Naive thymus-derived CD4-positive, alpha-beta T cell (primary cell): ENCODE measurements around the gene EDC4. TPM values are rescaled to one million over a fixed set of nuclear protein-coding genes. Genes with fewer than 3 reads are reported as not detected.

Source experiments
- ATAC-seq: fragments of 150-1000 bp; cut with Tn5 transposase; 2 replicates; pipeline ENCODE4 v1.10.0; 2021; ENCODE audit warnings: mild to moderate bottlenecking, moderate library complexity
- CTCF ChIA-PET: fragments of 350-600 bp; sonication (Branson Sonifier 250); formaldehyde crosslinking; loops from one replicate; lab custom pipeline; 2021; ENCODE audit warnings: antibody characterized with exemption; lab: Charles Lee
- POLR2A ChIA-PET: fragments of 350-600 bp; sonication (Branson Sonifier 250); formaldehyde crosslinking; loops from one replicate; lab custom pipeline; 2021; ENCODE audit warnings: antibody characterized with exemption, inconsistent platforms; lab: Charles Lee
- DNase-seq, 9 donors: peaks; one replicate each; pipeline versions ENCODE4 v3.0.0 to v3.0.0-alpha.2; 2020 to 2022; ENCODE audit warnings: mixed read lengths in 1 of 9
- H3K27ac ChIP-seq: one replicate; pipeline ENCODE4 v1.7.0; 2013; ENCODE audit warnings: mild to moderate bottlenecking, low read depth, low read length, moderate library complexity
- H3K27me3 ChIP-seq, 2 donors: one replicate each; pipeline ENCODE4 v1.7.0; 2013; ENCODE audit warnings: low read length in 2 of 2, mild to moderate bottlenecking in 2 of 2, moderate library complexity in 2 of 2; ENCODE audit not compliant: control insufficient read depth in 2 of 2, insufficient read depth in 2 of 2
- H3K36me3 ChIP-seq, 3 experiments: 1 replicate in 2 of 3; 2 replicates in 1 of 3; pipeline ENCODE4 v1.7.0; 2013; ENCODE audit warnings: low read length in 3 of 3, mild to moderate bottlenecking in 3 of 3, moderate library complexity in 1 of 3; ENCODE audit not compliant: insufficient read depth in 3 of 3, control insufficient read depth in 2 of 3
- H3K4me1 ChIP-seq, 2 donors: one replicate each; pipeline ENCODE4 v1.7.0; 2013; ENCODE audit warnings: low read length in 2 of 2, mild to moderate bottlenecking in 2 of 2, moderate library complexity in 1 of 2; ENCODE audit not compliant: control insufficient read depth in 2 of 2, insufficient read depth in 2 of 2
- H3K4me3 ChIP-seq: 2 replicates; pipeline ENCODE4 v1.7.0; 2013; ENCODE audit warnings: mild to moderate bottlenecking, low read length
- H3K9me3 ChIP-seq, 3 experiments: 1 replicate in 2 of 3; 2 replicates in 1 of 3; pipeline ENCODE4 v1.7.0; 2013; ENCODE audit warnings: low read length in 3 of 3; ENCODE audit not compliant: control insufficient read depth in 2 of 3
- H3K27ac Mint-ChIP-seq, 9 donors: one replicate each; pipeline ENCODE4 v1.8.0; 2020 to 2022; ENCODE audit warnings: mixed read lengths in 9 of 9, mild to moderate bottlenecking in 8 of 9, moderate library complexity in 5 of 9, inconsistent platforms in 2 of 9
- H3K27me3 Mint-ChIP-seq, 5 donors: one replicate each; pipeline ENCODE4 v1.8.0; 2021 to 2022; ENCODE audit warnings: mixed read lengths in 5 of 5, mild to moderate bottlenecking in 1 of 5
- H3K36me3 Mint-ChIP-seq, 5 donors: one replicate each; pipeline ENCODE4 v1.8.0; 2020 to 2022; ENCODE audit warnings: mixed read lengths in 5 of 5, mild to moderate bottlenecking in 3 of 5, inconsistent platforms in 1 of 5
- H3K4me1 Mint-ChIP-seq, 7 donors: one replicate each; pipeline ENCODE4 v1.8.0; 2020 to 2022; ENCODE audit warnings: mixed read lengths in 7 of 7, mild to moderate bottlenecking in 3 of 7, inconsistent platforms in 1 of 7
- H3K4me3 Mint-ChIP-seq, 10 donors: one replicate each; pipeline ENCODE4 v1.8.0; 2020 to 2022; ENCODE audit warnings: mild to moderate bottlenecking in 10 of 10, mixed read lengths in 10 of 10, moderate library complexity in 6 of 10, inconsistent platforms in 2 of 10
- H3K9me3 Mint-ChIP-seq, 11 donors: one replicate each; pipeline ENCODE4 v1.8.0; 2020 to 2022; ENCODE audit warnings: mixed read lengths in 11 of 11, mild to moderate bottlenecking in 4 of 11, inconsistent platforms in 1 of 11, moderate library complexity in 1 of 11
- intact Hi-C, 2 donors: fragments of 100-400 bp; cut with micrococcal nuclease; formaldehyde crosslinking; loops; one replicate each; pipeline ENCODE4 v1.15.1; 2023
- polyA plus RNA-seq, 2 donors: library from polyadenylated mRNA; unstranded; fragments of 300-500 nt; fragmentation: Illumina TruSeq; gene quantifications; one replicate each; pipeline ENCODE4 v1.2.3, GENCODE V29; 2021
- total RNA-seq, 6 experiments: library from RNA in 5 of 6; stranded (reverse) in 5 of 6; gene quantifications; 1 replicate in 5 of 6; 2 replicates in 1 of 6; pipeline ENCODE4 v1.2.3 and lab custom pipeline; 2021 to 2026

EDC4 gene
- total and polyA plus RNA-seq, 7 experiments from 2014 or later: 34.8 to 166 (median 122) TPM

DNA sequence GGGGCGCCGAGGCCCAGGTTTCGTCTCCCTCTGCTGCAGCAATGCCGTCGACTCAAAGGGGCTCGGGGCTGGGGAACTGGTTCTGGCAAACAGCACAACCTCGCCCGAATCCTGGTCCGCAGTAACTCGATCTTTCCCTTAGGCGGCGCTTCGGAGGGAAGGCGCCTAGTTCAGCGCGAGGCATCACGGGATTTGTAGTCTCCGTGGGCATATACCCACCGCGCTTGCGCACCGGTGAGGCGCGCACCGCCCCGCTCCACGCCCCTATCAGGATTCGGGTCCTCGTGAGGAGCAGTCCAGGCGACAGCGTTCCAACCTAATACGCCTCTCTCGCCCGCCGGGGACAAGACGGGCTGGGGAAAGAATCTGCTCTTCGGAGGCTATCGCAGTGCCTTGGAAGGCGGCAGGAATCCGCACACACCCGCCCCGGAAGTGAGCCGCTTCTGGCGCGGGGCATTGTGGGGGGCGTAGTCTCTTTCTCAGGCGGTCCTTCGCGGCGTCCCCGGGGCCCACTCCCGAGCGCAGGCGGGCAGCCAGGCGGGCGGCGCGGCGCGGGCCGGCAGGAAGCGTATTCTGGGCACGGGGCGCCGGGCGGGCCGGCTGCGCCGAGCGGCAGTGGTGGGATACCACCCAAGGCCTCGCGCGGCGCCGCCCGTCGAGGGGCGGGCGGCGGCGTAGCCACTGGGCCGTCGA lies 30.9 kb upstream of the EDC4 start, which contains the start of gene THAP11:
Gene THAP11 (plus strand): TSS at position 505 of the 693 bp plus-strand sequence. CDS start 235 bp downstream, outside the sequence.
- peak; percentile 91 to 99 (median 96) for DNase-seq
- H3K27me3 ChIP-seq: no peaks in the 10 kb centered on the region
- peaks cover 0 to 3% (median 0%) of the 10 kb centered on the region in 3 experiments for H3K36me3 ChIP-seq
- Mint-ChIP-seq H3K4me3 (peak within 1 kb of the TSS; percentile 94 to 97 (median 96)), H3K27me3 (no peaks in the 10 kb centered on the region), H3K36me3 (peaks cover 0 to 16% (median 0%) of the 10 kb centered on the region in 5 donors), H3K4me1 (peaks cover 18 to 41% (median 36%) of the 10 kb centered on the region in 7 donors), H3K9me3 (no peaks in the 10 kb centered on the region), H3K27ac (peak within 1 kb of the TSS; percentile 94 to 98 (median 97))
- peak; percentile 76 for ATAC-seq
- POLR2A ChIA-PET: interaction anchor here (0.6 to 6.4 kb wide), 5 partner anchors 33 to 158 kb away, joined by 3 to 35 read pairs (median 4); partner anchors contain the start of genes PSMB10, RANBP10 and TSNAXIP1
- no peaks in the 10 kb centered on the region for H3K9me3 ChIP-seq
- H3K4me3 ChIP-seq: peak within 1 kb of the TSS; percentile 100
- H3K27ac ChIP-seq: peak within 1 kb of the TSS; percentile 99
- intact Hi-C loops: loop anchor here (1.0 to 10.0 kb wide), 18 partner anchors 9 to 659 kb away; partner anchors contain the start of genes ATP6V0D1 (in 2 of the 2), CTCF (in 2 of the 2), EDC4 (in 2 of the 2) and GFOD2 (in 2 of the 2)
- CTCF ChIA-PET: interaction anchor here (0.9 to 1.2 kb wide), 2 partner anchors 26 to 29 kb away, joined by 4 to 10 read pairs; no protein-coding TSS in a partner anchor
- peaks cover 34 to 36% of the 10 kb centered on the region in 2 donors for H3K4me1 ChIP-seq

DNA sequence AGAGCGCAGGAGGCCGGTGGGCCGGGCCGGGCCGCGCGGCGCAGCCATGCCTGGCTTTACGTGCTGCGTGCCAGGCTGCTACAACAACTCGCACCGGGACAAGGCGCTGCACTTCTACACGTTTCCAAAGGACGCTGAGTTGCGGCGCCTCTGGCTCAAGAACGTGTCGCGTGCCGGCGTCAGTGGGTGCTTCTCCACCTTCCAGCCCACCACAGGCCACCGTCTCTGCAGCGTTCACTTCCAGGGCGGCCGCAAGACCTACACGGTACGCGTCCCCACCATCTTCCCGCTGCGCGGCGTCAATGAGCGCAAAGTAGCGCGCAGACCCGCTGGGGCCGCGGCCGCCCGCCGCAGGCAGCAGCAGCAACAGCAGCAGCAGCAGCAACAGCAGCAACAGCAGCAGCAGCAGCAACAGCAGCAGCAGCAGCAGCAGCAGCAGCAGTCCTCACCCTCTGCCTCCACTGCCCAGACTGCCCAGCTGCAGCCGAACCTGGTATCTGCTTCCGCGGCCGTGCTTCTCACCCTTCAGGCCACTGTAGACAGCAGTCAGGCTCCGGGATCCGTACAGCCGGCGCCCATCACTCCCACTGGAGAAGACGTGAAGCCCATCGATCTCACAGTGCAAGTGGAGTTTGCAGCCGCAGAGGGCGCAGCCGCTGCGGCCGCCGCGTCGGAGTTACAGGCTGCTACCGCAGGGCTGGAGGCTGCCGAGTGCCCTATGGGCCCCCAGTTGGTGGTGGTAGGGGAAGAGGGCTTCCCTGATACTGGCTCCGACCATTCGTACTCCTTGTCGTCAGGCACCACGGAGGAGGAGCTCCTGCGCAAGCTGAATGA lies 30.1 kb upstream of the EDC4 start:
- no peaks in the 10 kb centered on the region for H3K27me3 ChIP-seq
- intact Hi-C loops: loop anchor here (1.0 to 10.0 kb wide), 18 partner anchors 9 to 659 kb away; partner anchors contain the start of genes ATP6V0D1 (in 2 of the 2), CTCF (in 2 of the 2), EDC4 (in 2 of the 2) and GFOD2 (in 2 of the 2)
- ATAC-seq: peak; percentile 29

DNA sequence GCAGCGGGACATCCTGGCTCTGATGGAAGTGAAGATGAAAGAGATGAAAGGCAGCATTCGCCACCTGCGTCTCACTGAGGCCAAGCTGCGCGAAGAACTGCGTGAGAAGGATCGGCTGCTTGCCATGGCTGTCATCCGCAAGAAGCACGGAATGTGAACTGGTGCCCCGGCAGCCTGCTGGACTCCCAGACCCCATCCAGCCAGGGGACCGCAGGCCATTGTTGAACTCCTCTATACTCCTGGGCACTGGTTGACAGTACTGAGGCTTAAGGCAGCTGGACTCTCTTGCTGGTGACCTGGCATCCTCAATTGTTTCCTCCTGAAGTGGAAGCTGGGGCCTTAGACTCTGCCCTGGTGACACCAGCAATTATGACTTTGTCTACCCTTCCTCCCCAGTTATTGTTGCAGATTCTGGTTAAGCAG lies 29.5 kb upstream of the EDC4 start:
- CTCF ChIA-PET: interaction anchor here (0.5 to 0.9 kb wide), 3 partner anchors 24 to 322 kb away, joined by 3 to 8 read pairs (median 3); no protein-coding TSS in a partner anchor
- DNase-seq: peak in 1 of 9 donors; percentile 79
- intact Hi-C loops: loop anchor here (2.0 to 10.0 kb wide), 7 partner anchors 29 to 599 kb away; partner anchors contain the start of genes DDX28 (in 1 of the 2), DUS2 (in 1 of the 2), EDC4 (in 1 of the 2) and ESRP2 (in 1 of the 2)

More for the DNA sequence above, 30.1 kb upstream of the EDC4 start:
- DNase-seq: peak; percentile 51 to 83 (median 76)
- Mint-ChIP-seq H3K4me3 (peak overlapping the region; percentile 94 to 97 (median 95)), H3K27ac (peak overlapping the region; percentile 92 to 98 (median 96)), H3K9me3 (no peaks in the 10 kb centered on the region), H3K4me1 (peaks cover 21 to 45% (median 40%) of the 10 kb centered on the region in 7 donors), H3K27me3 (no peaks in the 10 kb centered on the region), H3K36me3 (peaks cover 0 to 17% (median 0%) of the 10 kb centered on the region in 5 donors)
- peaks cover 0 to 7% (median 0%) of the 10 kb centered on the region in 3 experiments for H3K36me3 ChIP-seq
- H3K4me3 ChIP-seq: peak overlapping the region; percentile 100
- POLR2A ChIA-PET: interaction anchor here (0.8 to 6.4 kb wide), 11 partner anchors 9 to 242 kb away, joined by 3 to 35 read pairs (median 5); partner anchors contain the start of genes C16orf86, EDC4, ENKD1 and PSKH1
- no peaks in the 10 kb centered on the region for H3K9me3 ChIP-seq
- peak overlapping the region; percentile 99 for H3K27ac ChIP-seq
- H3K4me1 ChIP-seq: peaks cover 37 to 40% of the 10 kb centered on the region in 2 donors
- CTCF ChIA-PET: interaction anchor here (0.8 kb wide), 1 partner anchor 322 kb away, joined by 3 read pairs; no protein-coding TSS in a partner anchor

DNA sequence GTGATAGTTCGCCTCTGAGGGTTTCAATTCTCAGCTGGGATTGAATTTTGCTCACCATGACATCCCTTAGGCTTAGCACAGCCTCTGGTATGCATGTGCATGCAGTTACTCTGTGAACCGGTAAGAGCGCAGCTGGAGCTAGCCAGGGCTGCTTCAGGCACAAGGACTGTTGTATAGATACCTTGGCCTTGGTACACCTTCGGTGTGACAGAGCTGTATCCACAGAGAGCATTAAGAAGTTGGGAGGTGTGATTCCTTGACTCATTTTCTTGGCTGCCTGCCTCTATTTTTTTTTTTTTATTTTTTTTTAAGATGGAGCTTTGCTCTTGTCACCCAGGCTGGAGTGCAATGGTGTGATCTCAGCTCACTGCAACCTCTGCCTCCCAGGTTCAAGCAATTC lies 28.4 kb upstream of the EDC4 start:
- H3K27me3 Mint-ChIP-seq: no peaks in the 10 kb centered on the region
- H3K36me3 ChIP-seq: peaks cover 0 to 7% (median 0%) of the 10 kb centered on the region in 3 experiments
- POLR2A ChIA-PET: interaction anchor here (0.6 to 6.4 kb wide), 14 partner anchors 11 to 656 kb away, joined by 3 to 35 read pairs (median 4); partner anchors contain the start of genes ACD, PSMB10, RANBP10 and TSNAXIP1
- H3K9me3 Mint-ChIP-seq: no peaks in the 10 kb centered on the region
- DNase-seq: no peak
- peak overlapping the region; percentile 99 for H3K27ac ChIP-seq
- no peak for ATAC-seq
- no peaks in the 10 kb centered on the region for H3K9me3 ChIP-seq
- CTCF ChIA-PET: interaction anchor here (0.7 to 1.2 kb wide), 4 partner anchors 28 to 171 kb away, joined by 3 to 6 read pairs (median 3); partner anchors contain the start of gene NRN1L
- peak overlapping the region; percentile 100 for H3K4me3 ChIP-seq
- H3K36me3 Mint-ChIP-seq: peaks cover 0 to 17% (median 0%) of the 10 kb centered on the region in 5 donors
- intact Hi-C loops: loop anchor here (5.0 to 10.0 kb wide), 5 partner anchors 48 to 600 kb away; partner anchors contain the start of genes ESRP2 (in 1 of the 2), FHOD1 (in 1 of the 2), NFATC3 (in 1 of the 2) and PSKH1 (in 1 of the 2)
- H3K4me3 Mint-ChIP-seq: peak overlapping the region; percentile 78 to 97 (median 95)
- H3K27me3 ChIP-seq: no peaks in the 10 kb centered on the region
- H3K27ac Mint-ChIP-seq: peak overlapping the region; percentile 43 to 98 (median 92)
- peaks cover 46 to 48% of the 10 kb centered on the region in 2 donors for H3K4me1 ChIP-seq
- H3K4me1 Mint-ChIP-seq: peaks cover 24 to 56% (median 49%) of the 10 kb centered on the region in 7 donors

More for the DNA sequence above, 29.5 kb upstream of the EDC4 start:
- Histone ChIP-seq H3K4me3 (peak overlapping the region; percentile 100), H3K27me3 (no peaks in the 10 kb centered on the region), H3K36me3 (peaks cover 0 to 7% (median 0%) of the 10 kb centered on the region in 3 experiments), H3K9me3 (no peaks in the 10 kb centered on the region), H3K27ac (peak overlapping the region; percentile 99), H3K4me1 (peaks cover 42 to 46% of the 10 kb centered on the region in 2 donors)
- Mint-ChIP-seq H3K9me3 (no peaks in the 10 kb centered on the region), H3K36me3 (peaks cover 0 to 17% (median 0%) of the 10 kb centered on the region in 5 donors), H3K27ac (peak overlapping the region; percentile 92 to 98 (median 96)), H3K4me1 (peaks cover 24 to 50% (median 44%) of the 10 kb centered on the region in 7 donors), H3K4me3 (peak overlapping the region; percentile 94 to 97 (median 95)), H3K27me3 (no peaks in the 10 kb centered on the region)
- ATAC-seq: no peak
- POLR2A ChIA-PET: interaction anchor here (0.8 to 6.4 kb wide), 12 partner anchors 10 to 241 kb away, joined by 3 to 35 read pairs (median 5); partner anchors contain the start of genes C16orf86, EDC4, ENKD1 and PSKH1

DNA sequence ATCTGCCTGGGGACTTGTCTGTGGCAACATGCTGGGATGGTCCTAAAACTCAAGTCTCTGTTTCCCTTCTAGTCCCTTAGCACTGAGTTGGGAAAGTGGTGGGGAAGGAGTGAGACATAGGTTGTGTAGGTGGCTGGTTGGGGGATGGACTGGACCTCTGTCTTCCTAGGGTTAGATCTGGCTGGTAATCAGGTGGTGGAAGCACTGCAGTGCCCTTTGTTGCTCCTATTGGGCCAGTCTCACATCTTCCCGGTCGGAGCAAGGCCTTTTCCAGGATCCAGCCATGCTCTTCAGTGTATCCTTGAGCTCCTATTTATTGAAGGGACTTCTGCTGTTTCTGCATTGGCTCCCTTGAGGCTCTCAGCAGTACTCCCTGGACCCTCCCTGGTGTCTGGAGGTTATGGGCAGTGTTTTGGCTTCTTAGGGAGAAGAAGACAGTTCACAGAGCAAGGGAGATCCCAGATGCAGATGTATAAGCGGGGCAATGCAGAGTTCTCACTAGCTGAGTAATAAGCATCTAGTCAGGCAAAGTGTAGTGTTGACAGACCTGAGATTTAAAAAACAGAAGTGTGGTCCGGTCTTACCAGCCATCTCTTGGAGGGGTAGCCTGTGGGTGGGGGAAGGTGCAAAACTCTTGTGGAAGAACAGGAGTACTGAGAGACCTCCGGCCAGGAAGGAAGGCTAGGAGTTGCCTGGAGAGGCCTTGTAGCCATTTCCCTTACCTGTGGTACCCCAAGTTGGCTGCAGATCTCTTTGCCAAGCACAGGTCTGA lies 27.4 kb upstream of the EDC4 start:
- Mint-ChIP-seq H3K4me1 (peaks cover 24 to 64% (median 49%) of the 10 kb centered on the region in 7 donors), H3K9me3 (no peaks in the 10 kb centered on the region), H3K27ac (peak overlapping the region; percentile 84 to 98 (median 94)), H3K36me3 (peaks cover 0 to 19% (median 0%) of the 10 kb centered on the region in 5 donors), H3K27me3 (no peaks in the 10 kb centered on the region), H3K4me3 (peak overlapping the region; percentile 86 to 97 (median 90))
- Histone ChIP-seq H3K27ac (peak overlapping the region; percentile 99), H3K4me1 (peaks cover 46 to 48% of the 10 kb centered on the region in 2 donors), H3K9me3 (no peaks in the 10 kb centered on the region), H3K27me3 (no peaks in the 10 kb centered on the region), H3K36me3 (peaks cover 0 to 7% (median 0%) of the 10 kb centered on the region in 3 experiments), H3K4me3 (peak overlapping the region; percentile 88)
- ATAC-seq (no peak), DNase-seq (no peak)
- intact Hi-C loops: loop anchor here (1.0 to 10.0 kb wide), 15 partner anchors 12 to 601 kb away; partner anchors contain the start of genes CTCF (in 2 of the 2), EDC4 (in 2 of the 2), RANBP10 (in 2 of the 2) and TSNAXIP1 (in 2 of the 2)
- POLR2A ChIA-PET: interaction anchor here (0.6 to 6.4 kb wide), 21 partner anchors 10 to 658 kb away, joined by 3 to 35 read pairs (median 5); partner anchors contain the start of genes EDC4, NFATC3, PSKH1 and PSMB10
- CTCF ChIA-PET: interaction anchor here (0.8 to 1.5 kb wide), 7 partner anchors 13 to 324 kb away, joined by 3 to 7 read pairs (median 3); partner anchors contain the start of gene NRN1L
